NCI-H2227 (cell line): ENCODE results near the gene MCTP2.

Experiments used
- DNase-seq: peaks from one replicate; lab custom pipeline; 2025; ENCODE audit not compliant: unreplicated experiment; lab: John Stamatoyannopoulos, UW

MCTP2 gene

DNA sequence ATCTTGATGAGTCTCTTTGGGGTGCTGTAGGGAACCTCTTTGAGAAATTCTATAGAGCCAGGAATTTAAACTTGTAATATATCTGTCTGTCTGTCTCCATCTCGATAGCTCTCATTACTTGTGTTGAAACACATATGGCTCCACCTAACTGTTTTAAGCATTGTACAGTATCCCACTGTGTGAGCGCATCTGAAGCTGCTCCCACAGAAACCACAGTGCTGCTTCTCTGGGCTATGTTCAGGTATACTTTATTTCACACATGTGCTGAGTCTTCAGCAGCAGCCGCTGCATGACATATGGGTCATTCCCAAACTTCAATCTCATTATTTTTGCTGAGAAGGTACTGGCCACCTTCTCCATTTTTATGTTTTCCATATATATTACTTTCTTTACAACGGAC lies 63.9 kb downstream of the MCTP2 start:
- no peak for DNase-seq

- DNase-seq, result no peak
These were observed 65.4 kb downstream of the MCTP2 start for GRCh38 chr15:94296717-94297116.

GRCh38 chr15:94297558-94297957 lies 66.2 kb downstream of the MCTP2 start:
- peak; percentile 38 for DNase-seq

- no peak for DNase-seq
These were observed 67.0 kb downstream of the MCTP2 start for GRCh38 chr15:94298364-94298763.

- no peak for DNase-seq
These were observed 69.3 kb downstream of the MCTP2 start for GRCh38 chr15:94300612-94301011.

DNA sequence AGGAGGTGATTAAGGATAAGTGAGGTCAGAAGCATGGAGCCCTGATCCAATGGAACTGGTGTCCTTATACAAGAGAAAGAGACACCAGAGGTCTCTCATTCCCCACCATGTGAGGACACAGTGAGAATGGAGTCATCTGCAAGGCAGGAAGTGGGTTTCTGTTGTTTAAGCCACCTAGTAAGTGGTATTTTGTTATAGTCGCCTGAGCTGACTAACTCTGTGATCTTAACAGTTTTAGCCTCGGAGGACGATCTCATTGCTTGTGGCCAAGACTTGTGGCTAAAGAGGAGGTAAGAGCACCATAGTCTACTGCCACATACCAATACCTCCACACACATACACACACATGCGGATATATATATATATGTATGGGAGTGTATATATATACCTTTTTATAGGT lies 73.8 kb downstream of the MCTP2 start:
- DNase-seq, result no peak

GRCh38 chr15:94306700-94307650 lies 75.6 kb downstream of the MCTP2 start:
- no peak for DNase-seq

DNA sequence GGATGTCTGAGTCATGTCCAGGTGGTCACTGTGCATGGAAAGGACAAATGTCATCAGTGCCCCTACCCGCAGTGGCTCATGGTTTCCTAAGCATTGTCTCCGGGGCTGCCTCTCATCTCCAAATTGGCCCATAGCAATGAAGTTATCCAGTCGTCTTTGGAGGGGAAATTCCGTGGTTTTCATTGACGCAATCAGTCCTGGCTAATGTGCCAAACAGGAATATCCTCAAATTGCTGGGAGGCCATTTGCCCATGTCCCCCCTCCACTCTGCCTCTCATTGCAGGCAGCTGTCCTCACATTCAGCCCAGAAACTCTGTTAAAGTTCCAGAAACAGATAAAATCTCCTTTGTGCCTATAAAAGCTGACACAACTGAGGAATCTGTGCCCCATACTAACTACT lies 81.6 kb downstream of the MCTP2 start:
- DNase-seq, result no peak

DNA sequence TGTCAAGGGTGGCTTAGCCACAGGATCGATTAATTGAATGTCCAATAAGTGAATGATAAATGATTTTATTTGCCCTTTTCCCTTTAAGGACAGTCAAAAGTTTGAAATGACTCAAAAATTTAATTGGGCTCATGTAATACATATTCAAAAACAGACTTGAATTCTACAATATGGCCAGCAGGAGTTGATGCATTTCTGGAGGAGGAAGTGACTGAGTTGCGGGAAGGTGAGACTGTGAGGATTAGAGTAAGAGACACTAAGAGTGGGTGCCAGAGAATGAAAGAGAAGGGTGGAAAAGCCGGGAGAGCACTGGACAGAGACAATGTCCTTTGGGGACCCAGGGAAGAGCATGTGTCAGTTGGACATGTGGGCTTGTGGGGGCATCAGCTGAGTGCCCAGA lies 83.3 kb downstream of the MCTP2 start:
- DNase-seq, result no peak

GRCh38 chr15:94317211-94317610 lies 85.8 kb downstream of the MCTP2 start:
- DNase-seq, result no peak

- DNase-seq, result no peak
These were observed 90.8 kb downstream of the MCTP2 start for GRCh38 chr15:94322141-94322540.

GRCh38 chr15:94323076-94323475 lies 91.7 kb downstream of the MCTP2 start:
- DNase-seq, result no peak

GRCh38 chr15:94324117-94324826 lies 92.9 kb downstream of the MCTP2 start:
- DNase-seq, result peak; percentile 52

GRCh38 chr15:94324835-94325767 lies 93.7 kb downstream of the MCTP2 start:
- no peak for DNase-seq

- peak; percentile 49 for DNase-seq
These were observed 96.1 kb downstream of the MCTP2 start for GRCh38 chr15:94327356-94327936.

GRCh38 chr15:94331731-94332130 lies 100.4 kb downstream of the MCTP2 start:
- no peak for DNase-seq

DNA sequence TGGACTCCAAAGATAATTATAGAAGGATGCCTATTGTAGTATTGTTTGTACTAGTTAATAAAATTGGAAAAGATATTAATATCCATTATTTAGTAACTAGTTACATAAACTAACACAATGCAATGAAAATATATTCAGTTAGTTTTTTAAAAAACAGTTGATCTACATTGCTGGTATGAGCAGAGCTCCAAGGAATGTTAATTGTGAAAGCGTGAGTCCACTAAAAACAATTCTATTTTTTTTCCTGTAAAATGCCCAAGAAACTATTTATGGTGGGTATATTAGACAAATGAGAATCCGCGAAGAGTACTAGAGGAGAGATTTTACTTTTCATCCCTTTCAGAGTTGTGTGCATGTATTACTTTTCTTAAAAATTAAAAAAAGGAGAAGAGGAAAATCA lies 104.3 kb downstream of the MCTP2 start:
- no peak for DNase-seq

DNA sequence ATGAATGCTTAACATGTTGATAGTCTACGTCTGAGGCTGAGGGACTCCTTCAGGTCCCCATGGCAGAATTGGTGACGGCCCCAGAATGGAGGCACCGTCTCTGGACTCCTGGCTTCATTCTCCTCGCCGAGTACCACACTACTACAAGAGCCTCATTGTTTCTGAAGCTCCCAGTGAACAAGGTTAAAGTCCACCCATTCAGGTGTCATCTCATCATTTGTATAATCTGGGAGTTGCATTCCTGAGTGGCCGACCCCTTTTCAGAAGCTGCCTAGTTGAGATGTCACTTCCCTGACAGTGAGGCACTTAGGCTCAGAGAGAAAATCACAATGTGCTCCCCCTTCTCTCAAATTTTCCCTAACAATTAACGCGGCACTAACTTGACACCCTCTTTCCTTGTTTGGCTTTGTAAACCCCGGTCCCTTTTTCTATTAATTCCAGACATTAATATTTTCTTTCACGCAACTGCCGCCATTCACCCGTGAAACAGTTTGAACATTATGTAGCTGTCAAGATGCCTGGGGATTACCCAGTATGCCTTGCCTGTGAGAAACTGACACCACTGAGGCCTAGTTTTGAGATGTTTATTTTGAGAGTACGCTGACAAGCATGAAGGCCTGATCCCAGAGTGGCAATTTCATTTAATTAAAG lies 105.6 kb downstream of the MCTP2 start:
- DNase-seq, result no peak

- DNase-seq, result no peak
These were observed 107.0 kb downstream of the MCTP2 start for GRCh38 chr15:94338243-94338846.

GRCh38 chr15:94346282-94346681 lies 114.9 kb downstream of the MCTP2 start:
- DNase-seq, result peak; percentile 17
